H1 (cell line): ENCODE measurements around the gene NOP9. TPM values are rescaled to one million over a fixed set of nuclear protein-coding genes. Genes with fewer than 3 reads are reported as not detected.

ENCODE experiments used
- POU5F1 ChIP-seq: IDR thresholded peaks from 2 replicates; pipeline ENCODE4 v1.6.1; 2011; ENCODE audit warnings: low read depth, mild to moderate bottlenecking, low read length, moderate library complexity
- polyA plus RNA-seq, 7 experiments: library from polyadenylated mRNA; depleted of rRNA in 3 of 7; stranded (reverse) in 5 of 7; unstranded in 2 of 7; fragments of >200 nt in 5 of 7; fragments of 200-250 nt in 2 of 7; gene quantifications; 1 replicate in 5 of 7; 2 replicates in 1 of 7; 4 replicates in 1 of 7; pipeline versions ENCODE4 v1.2.1 to v1.2.3, GENCODE V29; 2011 to 2013; ENCODE audit warnings: missing spikeins in 2 of 7, mixed read lengths in 2 of 7
- total RNA-seq: library from RNA; stranded (reverse); fragmentation: NEBNext Ultra II Directional; extraction: Animal tissue kit (Norgen Biotek cat#: 25700); gene quantifications from 2 replicates; pipeline ENCODE4 v1.2.1, GENCODE V29; 2021

NOP9 gene
- total and polyA plus RNA-seq, 2 of the 8 experiments (the other 6 are each of a cell fraction or from before 2014, with no cell fraction given) = 17.8 to 34.8 TPM

- no peak for TF ChIP-seq POU5F1
- TF ChIP-seq, all 59 proteins: peak for 0
Measured at GRCh38 chr14:24329073-24329663, 29.5 kb downstream of the NOP9 start (continued).
